WTC11 (cell line): ENCODE measurements around the gene NUDCD3. TPM values are rescaled to one million over a fixed set of nuclear protein-coding genes. Genes with fewer than 3 reads are reported as not detected.

Experiments used
- ATF3 ChIP-seq: sonication (generic); formaldehyde crosslinking; conservative IDR thresholded peaks from 2 replicates; pipeline ENCODE4 v1.8.1; 2022; ENCODE audit warnings: mild to moderate bottlenecking, missing genetic modification reagents
- CREB1 ChIP-seq: sonication (generic); formaldehyde crosslinking; IDR thresholded peaks from 2 replicates; pipeline ENCODE4 v1.8.0; 2023; ENCODE audit warnings: mild to moderate bottlenecking, missing genetic modification reagents
- ESRRA ChIP-seq: sonication (generic); formaldehyde crosslinking; IDR thresholded peaks from 2 replicates; pipeline ENCODE4 v1.8.1; 2022; ENCODE audit warnings: mild to moderate bottlenecking, missing genetic modification reagents, borderline replicate concordance
- FOXK1 ChIP-seq: sonication (generic); formaldehyde crosslinking; IDR thresholded peaks from 2 replicates; pipeline ENCODE4 v1.8.0; 2022; ENCODE audit warnings: mild to moderate bottlenecking, moderate library complexity, missing genetic modification reagents
- FOXP1 ChIP-seq: sonication (generic); formaldehyde crosslinking; IDR thresholded peaks from 2 replicates; pipeline ENCODE4 v1.8.0; 2022; ENCODE audit warnings: missing genetic modification reagents, mild to moderate bottlenecking, moderate library complexity, borderline replicate concordance
- GABPB1 ChIP-seq: sonication (generic); formaldehyde crosslinking; IDR thresholded peaks from 2 replicates; pipeline ENCODE4 v1.8.1; 2023; ENCODE audit warnings: mild to moderate bottlenecking, missing genetic modification reagents
- GRHL2 ChIP-seq: fragments of 250-450 bp; sonication (Bioruptor Pico); IDR thresholded peaks from 2 replicates; pipeline ENCODE4 v1.8.0; 2022; ENCODE audit warnings: mild to moderate bottlenecking, moderate library complexity; ENCODE audit not compliant: insufficient replicate concordance, severe bottlenecking
- IRF2 ChIP-seq: sonication (generic); formaldehyde crosslinking; IDR thresholded peaks from 2 replicates; pipeline ENCODE4 v1.8.0; 2022; ENCODE audit warnings: low read depth, missing genetic modification reagents, borderline replicate concordance
- JAZF1 ChIP-seq: fragments of 250-450 bp; sonication (Bioruptor Pico); IDR thresholded peaks from 2 replicates; pipeline ENCODE4 v1.9.0; 2021; ENCODE audit warnings: moderate library complexity, mild to moderate bottlenecking, inconsistent platforms
- JUN ChIP-seq: sonication (generic); formaldehyde crosslinking; IDR thresholded peaks from 2 replicates; pipeline ENCODE4 v1.8.0; 2023; ENCODE audit warnings: mild to moderate bottlenecking, missing genetic modification reagents
- KAT7 ChIP-seq: sonication (generic); formaldehyde crosslinking; IDR thresholded peaks from 2 replicates; pipeline ENCODE4 v1.8.1; 2023; ENCODE audit warnings: missing genetic modification reagents, mild to moderate bottlenecking, borderline replicate concordance
- NFATC4 ChIP-seq: fragments of 250-450 bp; sonication (Bioruptor Pico); IDR thresholded peaks from 2 replicates; pipeline ENCODE4 v1.9.0; 2021; ENCODE audit warnings: mild to moderate bottlenecking
- NFE2L1 ChIP-seq: sonication (generic); formaldehyde crosslinking; IDR thresholded peaks from 2 replicates; pipeline ENCODE4 v1.8.1; 2023; ENCODE audit warnings: missing genetic modification reagents
- NR1H2 ChIP-seq: sonication (generic); formaldehyde crosslinking; IDR thresholded peaks from 2 replicates; pipeline ENCODE4 v1.9.0; 2021; ENCODE audit warnings: mild to moderate bottlenecking, moderate library complexity, missing genetic modification reagents
- NR3C1 ChIP-seq: sonication (generic); formaldehyde crosslinking; conservative IDR thresholded peaks from 2 replicates; pipeline ENCODE4 v1.8.1; 2023; ENCODE audit warnings: low read depth, mild to moderate bottlenecking, missing genetic modification reagents
- OVOL2 ChIP-seq: fragments of 250-450 bp; sonication (Bioruptor Pico); IDR thresholded peaks from 2 replicates; pipeline ENCODE4 v1.9.0; 2021; ENCODE audit warnings: mild to moderate bottlenecking, borderline replicate concordance
- PRRX2 ChIP-seq: fragments of 250-450 bp; sonication (Bioruptor Pico); IDR thresholded peaks from 2 replicates; pipeline ENCODE4 v1.8.0; 2021; ENCODE audit warnings: mild to moderate bottlenecking
- SMAD3 ChIP-seq: sonication (generic); formaldehyde crosslinking; IDR thresholded peaks from 2 replicates; pipeline ENCODE4 v1.8.0; 2022; ENCODE audit warnings: missing genetic modification reagents, mild to moderate bottlenecking, borderline replicate concordance
- SMAD4 ChIP-seq: sonication (generic); formaldehyde crosslinking; IDR thresholded peaks from 2 replicates; pipeline ENCODE4 v1.8.0; 2022; ENCODE audit warnings: mild to moderate bottlenecking, missing genetic modification reagents
- SOX15 ChIP-seq: fragments of 250-450 bp; sonication (Bioruptor Pico); IDR thresholded peaks from 2 replicates; pipeline ENCODE4 v1.9.0; 2021; ENCODE audit warnings: mild to moderate bottlenecking
- ZBTB43 ChIP-seq: sonication (generic); formaldehyde crosslinking; IDR thresholded peaks from 2 replicates; pipeline ENCODE4 v1.8.1; 2023; ENCODE audit warnings: mild to moderate bottlenecking, missing genetic modification reagents
- ZNF121 ChIP-seq: sonication (generic); formaldehyde crosslinking; IDR thresholded peaks from 2 replicates; pipeline ENCODE4 v1.8.0; 2023; ENCODE audit warnings: missing genetic modification reagents
- ZNF263 ChIP-seq: sonication (generic); formaldehyde crosslinking; IDR thresholded peaks from 2 replicates; pipeline ENCODE4 v1.8.1; 2022; ENCODE audit warnings: low read depth, mild to moderate bottlenecking, moderate library complexity, missing genetic modification reagents
- ZNF317 ChIP-seq: sonication (generic); formaldehyde crosslinking; IDR thresholded peaks from 2 replicates; pipeline ENCODE4 v1.8.1; 2023; ENCODE audit warnings: low read depth, mild to moderate bottlenecking, moderate library complexity, missing genetic modification reagents, borderline replicate concordance
- ZNF532 ChIP-seq: fragments of 250-450 bp; sonication (Bioruptor Pico); IDR thresholded peaks from 2 replicates; pipeline ENCODE4 v1.9.0; 2021; ENCODE audit warnings: mild to moderate bottlenecking, borderline replicate concordance
- ZNF671 ChIP-seq: fragments of 250-450 bp; sonication (Bioruptor Pico); IDR thresholded peaks from 2 replicates; pipeline ENCODE4 v1.8.0; 2021; ENCODE audit warnings: mild to moderate bottlenecking
- ZSCAN18 ChIP-seq: fragments of 250-450 bp; sonication (Bioruptor Pico); IDR thresholded peaks from 2 replicates; pipeline ENCODE4 v2.1.2; 2022; ENCODE audit warnings: mild to moderate bottlenecking, moderate library complexity
- total RNA-seq: library from RNA; stranded (reverse); gene quantifications from 3 replicates; pipeline ENCODE4 v1.2.3, GENCODE V29; 2021
- TF ChIP-seq, protein P1 (sequence below): sonication (generic); formaldehyde crosslinking; IDR thresholded peaks from 2 replicates; pipeline ENCODE4 v1.8.1; 2023; ENCODE audit warnings: mild to moderate bottlenecking, moderate library complexity, missing genetic modification reagents
- TF ChIP-seq, protein P2 (sequence below): fragments of 250-450 bp; sonication (Bioruptor Pico); IDR thresholded peaks from 2 replicates; pipeline ENCODE4 v1.9.0; 2021; ENCODE audit warnings: mild to moderate bottlenecking
- TF ChIP-seq, protein P3 (sequence below): sonication (generic); formaldehyde crosslinking; IDR thresholded peaks from 2 replicates; pipeline ENCODE4 v1.8.1; 2023; ENCODE audit warnings: mild to moderate bottlenecking, missing genetic modification reagents, moderate library complexity

Gene NUDCD3
- total RNA-seq, 1 experiment from 2014 or later = 71.8 TPM

GRCh38 chr7:44490351-44491200, at the start of gene NUDCD3 (continued):
- TF ChIP-seq, protein P1, sequence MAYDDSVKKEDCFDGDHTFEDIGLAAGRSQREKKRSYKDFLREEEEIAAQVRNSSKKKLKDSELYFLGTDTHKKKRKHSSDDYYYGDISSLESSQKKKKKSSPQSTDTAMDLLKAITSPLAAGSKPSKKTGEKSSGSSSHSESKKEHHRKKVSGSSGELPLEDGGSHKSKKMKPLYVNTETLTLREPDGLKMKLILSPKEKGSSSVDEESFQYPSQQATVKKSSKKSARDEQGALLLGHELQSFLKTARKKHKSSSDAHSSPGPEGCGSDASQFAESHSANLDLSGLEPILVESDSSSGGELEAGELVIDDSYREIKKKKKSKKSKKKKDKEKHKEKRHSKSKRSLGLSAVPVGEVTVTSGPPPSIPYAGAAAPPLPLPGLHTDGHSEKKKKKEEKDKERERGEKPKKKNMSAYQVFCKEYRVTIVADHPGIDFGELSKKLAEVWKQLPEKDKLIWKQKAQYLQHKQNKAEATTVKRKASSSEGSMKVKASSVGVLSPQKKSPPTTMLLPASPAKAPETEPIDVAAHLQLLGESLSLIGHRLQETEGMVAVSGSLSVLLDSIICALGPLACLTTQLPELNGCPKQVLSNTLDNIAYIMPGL = peak; percentile 92
- TF ChIP-seq NR1H2 (CRISPR knock-in tag) (no peak), JAZF1 (CRISPR knock-in tag) (no peak), ZNF317 (CRISPR knock-in tag) (0 out of 2 replicates have a peak, but pooled peaks have one; percentile 19), ZNF263 (CRISPR knock-in tag) (no peak), NFE2L1 (no peak; the same call in 1 of the 2 replicates), SOX15 (CRISPR knock-in tag) (no peak), GRHL2 (CRISPR knock-in tag) (no peak), PRRX2 (CRISPR knock-in tag) (no peak), ATF3 (CRISPR knock-in tag) (no peak), NR3C1 (CRISPR knock-in tag) (no peak), JUN (CRISPR knock-in tag) (peak; percentile 64), NFATC4 (CRISPR knock-in tag) (no peak), SMAD3 (CRISPR knock-in tag) (0 out of 2 replicates have a peak, but pooled peaks have one; percentile 70), OVOL2 (CRISPR knock-in tag) (no peak), SMAD4 (0 out of 2 replicates have a peak, but pooled peaks have one; percentile 57), ESRRA (CRISPR knock-in tag) (peak; percentile 73; the same call in 1 of the 2 replicates), ZBTB43 (CRISPR knock-in tag) (peak; percentile 50; the same call in 1 of the 2 replicates), ZSCAN18 (CRISPR knock-in tag) (no peak), FOXK1 (CRISPR knock-in tag) (peak; percentile 70), CREB1 (CRISPR knock-in tag) (0 out of 2 replicates have a peak, but pooled peaks have one; percentile 64), GABPB1 (CRISPR knock-in tag) (peak; percentile 93), ZNF532 (no peak), KAT7 (CRISPR knock-in tag) (peak; percentile 83; the same call in 1 of the 2 replicates), FOXP1 (CRISPR knock-in tag) (no peak; the same call in 1 of the 2 replicates), IRF2 (CRISPR knock-in tag) (no peak), ZNF121 (CRISPR knock-in tag) (no peak), ZNF671 (no peak)
- TF ChIP-seq, protein P2, sequence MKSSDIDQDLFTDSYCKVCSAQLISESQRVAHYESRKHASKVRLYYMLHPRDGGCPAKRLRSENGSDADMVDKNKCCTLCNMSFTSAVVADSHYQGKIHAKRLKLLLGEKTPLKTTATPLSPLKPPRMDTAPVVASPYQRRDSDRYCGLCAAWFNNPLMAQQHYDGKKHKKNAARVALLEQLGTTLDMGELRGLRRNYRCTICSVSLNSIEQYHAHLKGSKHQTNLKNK (CRISPR knock-in tag) = no peak
- TF ChIP-seq, protein P3, sequence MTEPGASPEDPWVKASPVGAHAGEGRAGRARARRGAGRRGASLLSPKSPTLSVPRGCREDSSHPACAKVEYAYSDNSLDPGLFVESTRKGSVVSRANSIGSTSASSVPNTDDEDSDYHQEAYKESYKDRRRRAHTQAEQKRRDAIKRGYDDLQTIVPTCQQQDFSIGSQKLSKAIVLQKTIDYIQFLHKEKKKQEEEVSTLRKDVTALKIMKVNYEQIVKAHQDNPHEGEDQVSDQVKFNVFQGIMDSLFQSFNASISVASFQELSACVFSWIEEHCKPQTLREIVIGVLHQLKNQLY (CRISPR knock-in tag) = peak; percentile 80; the same call in 1 of the 2 replicates
